Neural cell (in vitro differentiated cells): ENCODE results near the gene AK8.

Experiments used
- RAD21 ChIP-seq: fragments of 450-650 bp; conservative IDR thresholded peaks from 2 replicates; pipeline ENCODE4 v1.6.1; 2014; ENCODE audit warnings: antibody characterized with exemption, mild to moderate bottlenecking, moderate library complexity
- TAF1 ChIP-seq: IDR thresholded peaks from 2 replicates; pipeline ENCODE4 v1.6.1; 2012; ENCODE audit warnings: low read depth
- TF ChIP-seq, protein P1 (sequence below): fragments of 450-650 bp; IDR thresholded peaks from 2 replicates; pipeline ENCODE4 v1.5.1; 2014; ENCODE audit warnings: antibody characterized with exemption, mild to moderate bottlenecking, moderate library complexity; ENCODE audit not compliant: poor library complexity, severe bottlenecking

DNA sequence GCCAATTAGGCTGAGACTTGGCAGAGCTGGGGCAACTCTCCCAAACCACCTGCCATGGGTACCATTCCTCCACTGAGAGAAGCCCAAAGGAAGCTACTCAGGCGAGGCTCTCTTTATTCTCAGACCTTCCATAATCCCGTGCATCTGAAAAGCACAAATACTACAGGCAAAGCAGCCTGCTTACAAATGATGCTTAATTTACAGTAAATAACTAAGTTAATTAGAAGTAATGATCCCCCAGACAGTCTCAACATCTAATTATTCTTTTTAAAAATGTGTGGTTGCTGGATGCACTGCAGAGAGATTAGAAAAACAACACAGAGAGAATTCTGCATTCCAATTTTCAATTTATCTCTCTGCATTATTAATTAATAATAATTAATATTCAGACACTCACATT is 53.1 kb downstream of the AK8 start:
- TF ChIP-seq, protein P1, sequence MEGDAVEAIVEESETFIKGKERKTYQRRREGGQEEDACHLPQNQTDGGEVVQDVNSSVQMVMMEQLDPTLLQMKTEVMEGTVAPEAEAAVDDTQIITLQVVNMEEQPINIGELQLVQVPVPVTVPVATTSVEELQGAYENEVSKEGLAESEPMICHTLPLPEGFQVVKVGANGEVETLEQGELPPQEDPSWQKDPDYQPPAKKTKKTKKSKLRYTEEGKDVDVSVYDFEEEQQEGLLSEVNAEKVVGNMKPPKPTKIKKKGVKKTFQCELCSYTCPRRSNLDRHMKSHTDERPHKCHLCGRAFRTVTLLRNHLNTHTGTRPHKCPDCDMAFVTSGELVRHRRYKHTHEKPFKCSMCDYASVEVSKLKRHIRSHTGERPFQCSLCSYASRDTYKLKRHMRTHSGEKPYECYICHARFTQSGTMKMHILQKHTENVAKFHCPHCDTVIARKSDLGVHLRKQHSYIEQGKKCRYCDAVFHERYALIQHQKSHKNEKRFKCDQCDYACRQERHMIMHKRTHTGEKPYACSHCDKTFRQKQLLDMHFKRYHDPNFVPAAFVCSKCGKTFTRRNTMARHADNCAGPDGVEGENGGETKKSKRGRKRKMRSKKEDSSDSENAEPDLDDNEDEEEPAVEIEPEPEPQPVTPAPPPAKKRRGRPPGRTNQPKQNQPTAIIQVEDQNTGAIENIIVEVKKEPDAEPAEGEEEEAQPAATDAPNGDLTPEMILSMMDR, result no peak
- TF ChIP-seq TAF1, result no peak
- no peak for TF ChIP-seq RAD21
